HCT116 (cell line): ENCODE results near the gene PRM3. TPM values are rescaled to one million over a fixed set of nuclear protein-coding genes. Genes with fewer than 3 reads are reported as not detected.

Experiments
- ATAC-seq: fragments of 200-7000 bp; cut with Tn5 transposase; 2 replicates; pipeline ENCODE4 v1.9.1; 2020; ENCODE audit warnings: mild to moderate bottlenecking, moderate library complexity
- BruUV-seq: library from RNA; stranded (reverse); fragments of 400-500 nt; replicated peaks from 2 replicates; lab custom pipeline; 2021; lab: Mats Ljungman, UMichigan
- CTCF ChIA-PET: fragments of 300-600 bp; sonication (Branson Sonifier 250); formaldehyde crosslinking; loops from one replicate; lab custom pipeline; 2021; ENCODE audit warnings: antibody characterized with exemption; lab: Charles Lee
- POLR2A ChIA-PET: fragments of 300-600, 350-600 bp; sonication (Branson Sonifier 250); formaldehyde crosslinking; loops from one replicate; lab custom pipeline; 2021; ENCODE audit warnings: antibody characterized with exemption; lab: Charles Lee
- RAD21 ChIA-PET, 2 experiments: fragments of 300-600 bp; sonication (Branson Sonifier 250); formaldehyde crosslinking; loops; one replicate each; lab custom pipeline; 2023; ENCODE audit warnings: low total read pairs in 2 of 2; ENCODE audit not compliant: uncharacterized antibody in 2 of 2, unreplicated experiment in 2 of 2, low non-redundant PET in 1 of 2; lab: Charles Lee
- DNase-seq: peaks from one replicate; pipeline ENCODE4 v3.0.0-alpha.2; 2010; ENCODE audit warnings: low read depth, low spot score
- H2AFZ ChIP-seq: fragments of 200-600 bp; shearing (Covaris generic), sonication (generic); 2 replicates; pipeline ENCODE4 v1.6.1; 2017; ENCODE audit warnings: low read depth, mixed run types, mixed read lengths, antibody characterized with exemption, low read length; ENCODE audit not compliant: poor library complexity, severe bottlenecking
- H3K27ac ChIP-seq: 2 replicates; pipeline ENCODE4 v1.5.1; 2012; ENCODE audit warnings: low read depth, low read length
- H3K27me3 ChIP-seq: fragments of 200-600 bp; sonication (generic); 2 replicates; pipeline ENCODE4 v1.6.1; 2016; ENCODE audit warnings: mixed run types, low read length, mixed read lengths; ENCODE audit not compliant: insufficient read depth
- H3K36me3 ChIP-seq, 2 experiments: fragments of 200-500 bp in 1 of 2; fragments of 200-600 bp in 1 of 2; sonication (Bioruptor generic) in 1 of 2; sonication (generic) in 1 of 2; 2 replicates each; pipeline versions ENCODE4 v1.5.1 to v1.6.1; 2014 to 2016; ENCODE audit warnings: low read length in 2 of 2, inconsistent platforms in 1 of 2, mixed read lengths in 1 of 2, mixed run types in 1 of 2; ENCODE audit not compliant: insufficient read depth in 2 of 2, control insufficient read depth in 1 of 2
- H3K4me1 ChIP-seq, 2 experiments: fragments of 200-600 bp in 1 of 2; sonication (generic) in 1 of 2; 2 replicates each; pipeline versions ENCODE4 v1.5.1 to v1.6.1; 2012 to 2017; ENCODE audit warnings: low read length in 2 of 2, inconsistent platforms in 1 of 2, mild to moderate bottlenecking in 1 of 2, mixed read lengths in 1 of 2, mixed run types in 1 of 2, moderate library complexity in 1 of 2; ENCODE audit not compliant: insufficient read depth in 2 of 2, control insufficient read depth in 1 of 2
- H3K4me2 ChIP-seq: fragments of 200-600 bp; sonication (generic); 2 replicates; pipeline ENCODE4 v1.6.1; 2017; ENCODE audit warnings: mixed run types, low read length, mixed read lengths
- H3K4me3 ChIP-seq, 2 experiments: fragments of 200-600 bp in 1 of 2; sonication (generic) in 1 of 2; replicated peaks in 1 of 2; 2 replicates each; pipeline ENCODE4 v1.5.1; 2011 to 2016; ENCODE audit warnings: low read length in 2 of 2, control low read depth in 1 of 2, low read depth in 1 of 2, mild to moderate bottlenecking in 1 of 2, mixed read lengths in 1 of 2, mixed run types in 1 of 2
- H3K79me2 ChIP-seq: fragments of 200-600 bp; sonication (generic); 2 replicates; pipeline ENCODE4 v1.6.1; 2017; ENCODE audit warnings: mild to moderate bottlenecking, mixed run types, low read length, moderate library complexity, mixed read lengths; ENCODE audit not compliant: insufficient read depth
- H3K9ac ChIP-seq: fragments of 200-600 bp; sonication (generic); 2 replicates; pipeline ENCODE4 v1.6.1; 2016; ENCODE audit warnings: low read length, mixed read lengths
- H3K9me2 ChIP-seq: fragments of 200-600 bp; sonication (generic), shearing (Covaris generic); 2 replicates; pipeline ENCODE4 v1.6.1; 2017; ENCODE audit warnings: mixed run types, mild to moderate bottlenecking, moderate library complexity; ENCODE audit not compliant: insufficient read depth
- H3K9me3 ChIP-seq, 2 experiments: fragments of 200-500 bp in 1 of 2; fragments of 200-600 bp in 1 of 2; sonication (Bioruptor generic) in 1 of 2; sonication (generic) in 1 of 2; 2 replicates each; pipeline ENCODE4 v1.6.1; 2014 to 2017; ENCODE audit warnings: low read length in 2 of 2, mixed read lengths in 2 of 2, inconsistent platforms in 1 of 2, low read depth in 1 of 2, mild to moderate bottlenecking in 1 of 2, mixed run types in 1 of 2, moderate library complexity in 1 of 2; ENCODE audit not compliant: control insufficient read depth in 1 of 2, insufficient read depth in 1 of 2
- H4K20me1 ChIP-seq: fragments of 200-600 bp; sonication (generic), shearing (Covaris generic); 2 replicates; pipeline ENCODE4 v1.6.1; 2017; ENCODE audit warnings: mixed run types, mild to moderate bottlenecking, moderate library complexity; ENCODE audit not compliant: insufficient read depth
- EGR1 ChIP-seq: IDR thresholded peaks from 2 replicates; pipeline ENCODE4 v1.6.1; 2012; ENCODE audit warnings: low read depth
- EZH2phosphoT487 ChIP-seq: fragments of 200-600 bp; IDR thresholded peaks from 2 replicates; pipeline ENCODE4 v1.6.1; 2018; ENCODE audit warnings: antibody characterized with exemption, borderline replicate concordance
- FOSL1 ChIP-seq: IDR thresholded peaks from 2 replicates; pipeline ENCODE4 v1.6.1; 2012; ENCODE audit warnings: low read depth
- POLR2AphosphoS5 ChIP-seq: IDR thresholded peaks from 2 replicates; pipeline ENCODE4 v1.6.1; 2011; ENCODE audit warnings: mild to moderate bottlenecking, low read depth, low read length, moderate library complexity
- SRF ChIP-seq: IDR thresholded peaks from 2 replicates; pipeline ENCODE4 v1.6.1; 2012; ENCODE audit warnings: low read depth
- TCF7L2 ChIP-seq: IDR thresholded peaks from 2 replicates; pipeline ENCODE4 v1.7.0; 2011; ENCODE audit warnings: borderline replicate concordance, inconsistent platforms; ENCODE audit not compliant: insufficient read depth, insufficient read length; ENCODE audit errors: extremely low read depth
- ZFX ChIP-seq: fragments of 450-650 bp; IDR thresholded peaks from 2 replicates; pipeline ENCODE4 v1.6.1; 2017
- ZNF274 ChIP-seq: fragments of 200-500 bp; sonication (Bioruptor generic); IDR thresholded peaks from 2 replicates; pipeline ENCODE4 v1.6.1; 2014; ENCODE audit warnings: mild to moderate bottlenecking, low read depth, low read length, inconsistent platforms
- intact Hi-C: fragments of 100-400 bp; cut with micrococcal nuclease; formaldehyde crosslinking; loops from 2 replicates; pipeline ENCODE4 v1.10.0; 2022
- total RNA-seq: library from RNA; stranded (reverse); gene quantifications from one replicate; pipeline ENCODE4 v1.2.1, GENCODE V29; 2021; ENCODE audit not compliant: unreplicated experiment
- TF ChIP-seq, protein P1 (sequence below), 3 experiments: fragments of 200-600 bp in 1 of 3; sonication (generic) in 1 of 3; IDR thresholded peaks in 2 of 3; conservative IDR thresholded peaks in 1 of 3; 2 replicates each; pipeline ENCODE4 v1.5.1; 2012 to 2017; ENCODE audit warnings: low read depth in 2 of 3, low read length in 2 of 3, antibody characterized with exemption in 1 of 3, borderline replicate concordance in 1 of 3, control low read depth in 1 of 3, mild to moderate bottlenecking in 1 of 3, mixed read lengths in 1 of 3, mixed run types in 1 of 3, moderate library complexity in 1 of 3; ENCODE audit not compliant: insufficient read depth in 1 of 3
- TF ChIP-seq, protein P2 (sequence below): IDR thresholded peaks from 2 replicates; pipeline ENCODE4 v1.6.1; 2011; ENCODE audit warnings: mild to moderate bottlenecking, low read length, moderate library complexity; ENCODE audit not compliant: insufficient replicate concordance; ENCODE audit errors: extremely low read depth

PRM3 gene
- total RNA-seq, 1 experiment from 2014 or later, result not detected

DNA sequence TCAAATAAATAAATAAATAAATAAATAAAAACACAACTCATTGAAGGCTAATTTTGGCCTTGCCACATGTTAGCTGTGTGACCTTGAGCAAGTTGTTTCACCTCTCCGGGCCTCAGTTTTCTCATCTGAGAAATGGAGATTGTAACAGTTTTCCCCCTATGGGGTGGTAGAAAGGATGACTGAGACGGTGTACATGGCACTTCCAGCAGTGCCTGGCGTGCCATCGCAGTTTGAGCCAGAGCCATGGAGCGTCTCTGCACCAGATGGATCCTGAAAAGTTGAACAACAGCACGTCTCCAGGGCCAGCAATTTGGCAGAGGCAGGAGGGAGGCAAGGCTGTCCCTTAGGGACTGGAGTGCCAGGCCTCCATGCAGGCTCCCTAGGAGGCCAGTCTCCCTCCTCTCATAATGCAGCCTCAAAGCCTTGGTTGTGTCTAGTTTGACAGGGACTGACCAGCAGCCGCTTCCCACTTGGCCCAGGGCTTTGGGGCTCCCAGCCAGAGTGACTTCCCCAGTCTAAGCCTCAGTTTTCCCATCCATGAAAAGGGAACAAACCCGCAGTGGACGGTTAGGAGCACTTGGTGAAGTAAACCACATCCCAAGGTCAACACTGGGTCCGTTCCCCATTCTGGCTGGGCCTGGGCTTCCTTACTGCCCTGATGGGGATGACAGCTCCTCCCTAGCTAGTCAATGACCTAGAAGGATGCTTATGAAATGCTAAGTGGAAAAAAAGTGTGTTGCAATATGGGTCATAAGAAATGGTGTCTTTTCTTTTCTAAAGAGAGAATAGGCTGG, 36.8 kb downstream of the PRM3 start:
- H3K9ac ChIP-seq, result no peak overlapping the region
- no TSS peak for BruUV-seq
- intact Hi-C loops, result no loop called here
- POLR2A ChIA-PET, result no interaction called here
- no peaks in the 10 kb centered on the region for H3K27me3 ChIP-seq
- H2AFZ ChIP-seq, result no peak overlapping the region
- H3K4me3 ChIP-seq, result no peak overlapping the region
- RAD21 ChIA-PET, result no interaction called here
- CTCF ChIA-PET, result no interaction called here
- H3K4me1 ChIP-seq, result peaks cover 0 to 15% of the 10 kb centered on the region in 2 experiments; a peak in 2 of 4 replicates
- no peak for DNase-seq
- H3K9me3 ChIP-seq, result no peaks in the 10 kb centered on the region
- no peaks in the 10 kb centered on the region for H3K9me2 ChIP-seq
- no peaks in the 10 kb centered on the region for H4K20me1 ChIP-seq
- no peak overlapping the region for H3K27ac ChIP-seq
- H3K79me2 ChIP-seq, result no peaks in the 10 kb centered on the region
- no peaks in the 10 kb centered on the region for H3K36me3 ChIP-seq
- H3K4me2 ChIP-seq, result no peak overlapping the region
- TF ChIP-seq ZFX (no peak), TCF7L2 (no peak), FOSL1 (no peak), SRF (no peak), POLR2AphosphoS5 (no peak), ZNF274 (no peak), EZH2phosphoT487 (no peak), EGR1 (no peak)
- TF ChIP-seq, protein P1, sequence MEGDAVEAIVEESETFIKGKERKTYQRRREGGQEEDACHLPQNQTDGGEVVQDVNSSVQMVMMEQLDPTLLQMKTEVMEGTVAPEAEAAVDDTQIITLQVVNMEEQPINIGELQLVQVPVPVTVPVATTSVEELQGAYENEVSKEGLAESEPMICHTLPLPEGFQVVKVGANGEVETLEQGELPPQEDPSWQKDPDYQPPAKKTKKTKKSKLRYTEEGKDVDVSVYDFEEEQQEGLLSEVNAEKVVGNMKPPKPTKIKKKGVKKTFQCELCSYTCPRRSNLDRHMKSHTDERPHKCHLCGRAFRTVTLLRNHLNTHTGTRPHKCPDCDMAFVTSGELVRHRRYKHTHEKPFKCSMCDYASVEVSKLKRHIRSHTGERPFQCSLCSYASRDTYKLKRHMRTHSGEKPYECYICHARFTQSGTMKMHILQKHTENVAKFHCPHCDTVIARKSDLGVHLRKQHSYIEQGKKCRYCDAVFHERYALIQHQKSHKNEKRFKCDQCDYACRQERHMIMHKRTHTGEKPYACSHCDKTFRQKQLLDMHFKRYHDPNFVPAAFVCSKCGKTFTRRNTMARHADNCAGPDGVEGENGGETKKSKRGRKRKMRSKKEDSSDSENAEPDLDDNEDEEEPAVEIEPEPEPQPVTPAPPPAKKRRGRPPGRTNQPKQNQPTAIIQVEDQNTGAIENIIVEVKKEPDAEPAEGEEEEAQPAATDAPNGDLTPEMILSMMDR (IDR thresholded peaks at IDR 0.05 in 2 of 3, conservative IDR thresholded peaks at IDR 0.05 in 1 of 3; ENCODE audit: borderline replicate concordance in 1 of 3, insufficient read depth in 1 of 3, low read depth in 2 of 3, low read length in 2 of 3), result no peak
- TF ChIP-seq, protein P2, sequence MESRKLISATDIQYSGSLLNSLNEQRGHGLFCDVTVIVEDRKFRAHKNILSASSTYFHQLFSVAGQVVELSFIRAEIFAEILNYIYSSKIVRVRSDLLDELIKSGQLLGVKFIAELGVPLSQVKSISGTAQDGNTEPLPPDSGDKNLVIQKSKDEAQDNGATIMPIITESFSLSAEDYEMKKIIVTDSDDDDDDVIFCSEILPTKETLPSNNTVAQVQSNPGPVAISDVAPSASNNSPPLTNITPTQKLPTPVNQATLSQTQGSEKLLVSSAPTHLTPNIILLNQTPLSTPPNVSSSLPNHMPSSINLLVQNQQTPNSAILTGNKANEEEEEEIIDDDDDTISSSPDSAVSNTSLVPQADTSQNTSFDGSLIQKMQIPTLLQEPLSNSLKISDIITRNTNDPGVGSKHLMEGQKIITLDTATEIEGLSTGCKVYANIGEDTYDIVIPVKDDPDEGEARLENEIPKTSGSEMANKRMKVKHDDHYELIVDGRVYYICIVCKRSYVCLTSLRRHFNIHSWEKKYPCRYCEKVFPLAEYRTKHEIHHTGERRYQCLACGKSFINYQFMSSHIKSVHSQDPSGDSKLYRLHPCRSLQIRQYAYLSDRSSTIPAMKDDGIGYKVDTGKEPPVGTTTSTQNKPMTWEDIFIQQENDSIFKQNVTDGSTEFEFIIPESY, result no peak
- no peak for ATAC-seq
